CD4-positive, CD25-positive, alpha-beta regulatory T cell (primary cell): ENCODE results near the gene LRRK2. TPM values are rescaled to one million over a fixed set of nuclear protein-coding genes. Genes with fewer than 3 reads are reported as not detected.

Source experiments
- ATAC-seq, 2 donors: fragments of 150-1000 bp; cut with Tn5 transposase; one replicate each; pipeline ENCODE4 v1.10.0; 2021; ENCODE audit warnings: low read depth in 2 of 2, moderate number of reproducible peaks in 2 of 2, moderate library complexity in 1 of 2
- DNase-seq, 3 donors: peaks; one replicate each; pipeline versions ENCODE4 v3.0.0 to v3.0.0-alpha.2; 2012 to 2022; ENCODE audit warnings: mixed read lengths in 1 of 3
- H3K27ac ChIP-seq: one replicate; pipeline ENCODE4 v1.7.0; 2013; ENCODE audit warnings: mild to moderate bottlenecking, low read length; ENCODE audit not compliant: insufficient read depth, poor library complexity, severe bottlenecking
- H3K27me3 ChIP-seq: one replicate; pipeline ENCODE4 v1.7.0; 2013; ENCODE audit warnings: low read length; ENCODE audit not compliant: control insufficient read depth, insufficient read depth
- H3K36me3 ChIP-seq: one replicate; pipeline ENCODE4 v1.7.0; 2013; ENCODE audit warnings: mild to moderate bottlenecking, low read length, moderate library complexity; ENCODE audit not compliant: control insufficient read depth, insufficient read depth
- H3K4me1 ChIP-seq: 2 replicates; pipeline ENCODE4 v1.7.0; 2013; ENCODE audit warnings: mild to moderate bottlenecking, low read length; ENCODE audit not compliant: insufficient read depth, control insufficient read depth, poor library complexity, severe bottlenecking
- H3K4me3 ChIP-seq: one replicate; pipeline ENCODE4 v1.7.0; 2013; ENCODE audit warnings: low read depth, mild to moderate bottlenecking, low read length, moderate library complexity
- H3K9me3 ChIP-seq, 2 experiments: 1 replicate in 1 of 2; 2 replicates in 1 of 2; pipeline ENCODE4 v1.7.0; 2013; ENCODE audit warnings: low read length in 2 of 2, mild to moderate bottlenecking in 1 of 2, moderate library complexity in 1 of 2; ENCODE audit not compliant: control insufficient read depth in 2 of 2
- H3K27ac Mint-ChIP-seq, 3 donors: one replicate each; pipeline ENCODE4 v1.8.0; 2020 to 2022; ENCODE audit warnings: mild to moderate bottlenecking in 3 of 3, mixed read lengths in 3 of 3, moderate library complexity in 2 of 3
- H3K27me3 Mint-ChIP-seq: one replicate; pipeline ENCODE4 v1.8.0; 2022; ENCODE audit warnings: mild to moderate bottlenecking, mixed read lengths
- H3K36me3 Mint-ChIP-seq: one replicate; pipeline ENCODE4 v1.8.0; 2020; ENCODE audit warnings: mixed read lengths
- H3K4me1 Mint-ChIP-seq, 4 donors: one replicate each; pipeline ENCODE4 v1.8.0; 2020 to 2022; ENCODE audit warnings: mixed read lengths in 4 of 4, mild to moderate bottlenecking in 1 of 4
- H3K4me3 Mint-ChIP-seq, 4 donors: one replicate each; pipeline ENCODE4 v1.8.0; 2020 to 2022; ENCODE audit warnings: mild to moderate bottlenecking in 4 of 4, mixed read lengths in 4 of 4, moderate library complexity in 3 of 4
- H3K9me3 Mint-ChIP-seq, 7 donors: one replicate each; pipeline ENCODE4 v1.8.0; 2020 to 2022; ENCODE audit warnings: mixed read lengths in 7 of 7, mild to moderate bottlenecking in 3 of 7, moderate library complexity in 2 of 7
- polyA plus RNA-seq, 4 donors: library from polyadenylated mRNA; unstranded; fragments of 300-500 nt; fragmentation: Illumina TruSeq; gene quantifications; one replicate each; pipeline ENCODE4 v1.2.3, GENCODE V29; 2021
- total RNA-seq: library from RNA; stranded (reverse); gene quantifications from one replicate; pipeline ENCODE4 v1.2.3, GENCODE V29; 2022

The LRRK2 gene
- total and polyA plus RNA-seq, 5 donors from 2014 or later, result 0.15 to 0.44 TPM; not detected in 3

DNA sequence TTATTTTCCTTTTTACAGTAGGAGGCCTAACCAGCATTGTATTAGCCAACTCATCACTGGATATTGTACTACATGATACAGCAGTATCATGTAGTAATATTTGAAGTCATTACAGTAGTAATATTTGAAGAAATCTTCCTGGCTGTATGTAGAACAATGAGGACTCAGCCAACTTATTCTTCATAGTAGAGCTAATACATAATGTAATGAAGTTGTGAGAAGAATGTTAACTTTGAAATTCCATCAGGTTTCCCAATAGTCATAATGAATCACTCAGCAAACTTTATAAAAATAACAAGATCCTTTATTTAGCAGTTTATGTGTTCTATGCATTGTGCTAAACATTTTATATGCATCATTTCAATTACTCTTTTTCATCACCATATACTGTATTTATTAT, 61.8 kb downstream of the LRRK2 start:
- ATAC-seq, result no peak
- no peak for DNase-seq
- H3K4me3 Mint-ChIP-seq, result no peak overlapping the region
- no peaks in the 10 kb centered on the region for H3K4me1 Mint-ChIP-seq
- no peak overlapping the region for H3K27ac ChIP-seq
- H3K9me3 ChIP-seq, result no peaks in the 10 kb centered on the region
- no peak overlapping the region for H3K27ac Mint-ChIP-seq
- no peaks in the 10 kb centered on the region for H3K36me3 ChIP-seq
- no peak overlapping the region for H3K4me3 ChIP-seq
- H3K9me3 Mint-ChIP-seq, result peaks cover 0 to 2% (median 0%) of the 10 kb centered on the region in 7 donors
- no peaks in the 10 kb centered on the region for H3K4me1 ChIP-seq
- no peaks in the 10 kb centered on the region for H3K27me3 ChIP-seq
- no peaks in the 10 kb centered on the region for H3K27me3 Mint-ChIP-seq
- no peaks in the 10 kb centered on the region for H3K36me3 Mint-ChIP-seq

DNA sequence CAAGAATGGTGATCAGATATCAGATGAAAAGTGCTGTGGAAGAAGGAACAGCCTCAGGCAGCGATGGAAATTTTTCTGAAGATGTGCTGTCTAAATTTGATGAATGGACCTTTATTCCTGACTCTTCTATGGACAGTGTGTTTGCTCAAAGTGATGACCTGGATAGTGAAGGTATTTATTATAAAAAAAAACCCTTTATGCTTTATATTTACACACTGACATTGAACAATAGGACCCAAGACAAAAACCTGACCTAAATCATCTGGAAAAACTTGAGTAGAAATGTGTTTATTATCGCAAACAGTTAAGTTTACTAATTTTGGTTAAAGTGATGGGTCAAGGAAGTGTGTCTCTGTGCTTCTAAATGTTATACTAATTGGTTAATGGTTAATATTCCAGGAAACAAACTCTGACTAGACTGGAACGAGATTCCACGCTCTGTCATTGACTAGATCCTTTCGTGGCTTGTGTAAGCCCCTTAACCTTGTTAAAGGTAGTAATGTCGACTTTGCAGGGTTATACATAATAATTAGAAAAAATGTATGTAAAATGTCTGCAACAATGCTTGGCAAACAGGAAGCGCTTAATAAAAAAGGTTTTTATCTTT, 62.7 kb downstream of the LRRK2 start:
- H3K4me1 Mint-ChIP-seq, result no peaks in the 10 kb centered on the region
- H3K27me3 Mint-ChIP-seq, result no peaks in the 10 kb centered on the region
- Histone ChIP-seq H3K36me3 (no peaks in the 10 kb centered on the region), H3K27ac (no peak overlapping the region), H3K4me1 (no peaks in the 10 kb centered on the region), H3K9me3 (no peaks in the 10 kb centered on the region), H3K4me3 (no peak overlapping the region), H3K27me3 (no peaks in the 10 kb centered on the region)
- DNase-seq (no peak), ATAC-seq (no peak)
- no peak overlapping the region for H3K4me3 Mint-ChIP-seq
- no peak overlapping the region for H3K27ac Mint-ChIP-seq
- no peaks in the 10 kb centered on the region for H3K36me3 Mint-ChIP-seq
- peaks cover 0 to 2% (median 0%) of the 10 kb centered on the region in 7 donors for H3K9me3 Mint-ChIP-seq

DNA sequence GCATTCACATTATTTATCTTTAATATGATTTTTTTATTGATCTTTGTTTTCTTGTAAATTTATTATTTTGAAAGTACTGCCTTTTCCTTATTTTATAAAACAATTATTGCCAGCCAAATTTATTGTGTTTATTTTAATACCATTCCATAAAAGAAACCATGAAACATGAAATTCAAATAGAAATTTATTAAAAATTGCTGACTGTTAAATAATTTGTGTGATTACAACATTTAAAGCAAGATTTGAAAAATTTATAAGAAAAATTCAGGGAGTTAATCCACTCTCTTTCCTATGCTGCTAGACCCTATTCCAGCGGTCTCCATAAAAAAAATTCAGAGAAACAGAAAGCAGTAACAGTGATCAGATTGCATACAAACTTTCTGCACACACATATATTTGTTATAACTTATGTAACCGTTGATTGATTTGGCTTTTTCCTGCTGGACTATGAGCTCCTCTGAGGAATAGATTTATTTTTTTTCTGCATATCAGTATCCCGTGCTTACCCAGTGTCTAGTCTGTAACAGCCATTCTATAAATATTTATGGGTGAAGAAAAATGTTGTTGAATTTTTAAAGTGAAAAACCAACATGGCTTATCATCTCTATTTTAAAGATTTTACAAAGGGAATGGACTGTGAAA, 68.1 kb downstream of the LRRK2 start:
- Mint-ChIP-seq H3K36me3 (no peaks in the 10 kb centered on the region), H3K27ac (no peak overlapping the region), H3K4me3 (no peak overlapping the region), H3K4me1 (no peaks in the 10 kb centered on the region), H3K27me3 (no peaks in the 10 kb centered on the region), H3K9me3 (peaks cover 0 to 4% (median 1%) of the 10 kb centered on the region in 7 donors)
- Histone ChIP-seq H3K9me3 (no peaks in the 10 kb centered on the region), H3K27ac (no peak overlapping the region), H3K27me3 (no peaks in the 10 kb centered on the region), H3K4me3 (no peak overlapping the region), H3K36me3 (no peaks in the 10 kb centered on the region), H3K4me1 (no peaks in the 10 kb centered on the region)
- DNase-seq (no peak), ATAC-seq (no peak)

DNA sequence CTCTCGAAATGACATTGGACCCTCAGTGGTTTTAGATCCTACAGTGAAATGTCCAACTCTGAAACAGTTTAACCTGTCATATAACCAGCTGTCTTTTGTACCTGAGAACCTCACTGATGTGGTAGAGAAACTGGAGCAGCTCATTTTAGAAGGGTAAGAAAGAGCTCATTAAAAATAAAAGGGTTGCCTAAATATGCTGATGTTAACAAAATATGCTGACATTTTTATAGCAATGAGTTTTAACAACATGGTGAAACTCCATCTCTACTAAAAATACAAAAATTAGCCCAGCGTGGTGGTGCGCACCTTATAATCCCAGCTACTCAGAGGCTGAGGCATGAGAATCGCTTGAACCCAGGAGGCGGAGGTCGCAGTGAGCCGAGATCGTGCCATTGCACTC, 73.5 kb downstream of the LRRK2 start:
- H3K27me3 Mint-ChIP-seq, result no peaks in the 10 kb centered on the region
- no peaks in the 10 kb centered on the region for H3K36me3 ChIP-seq
- no peaks in the 10 kb centered on the region for H3K4me1 Mint-ChIP-seq
- peaks cover 0 to 4% (median 0%) of the 10 kb centered on the region in 7 donors for H3K9me3 Mint-ChIP-seq
- DNase-seq (no peak), ATAC-seq (no peak)
- H3K4me3 Mint-ChIP-seq, result no peak overlapping the region
- no peaks in the 10 kb centered on the region for H3K4me1 ChIP-seq
- no peaks in the 10 kb centered on the region for H3K9me3 ChIP-seq
- no peaks in the 10 kb centered on the region for H3K27me3 ChIP-seq
- H3K4me3 ChIP-seq, result no peak overlapping the region
- H3K27ac ChIP-seq, result no peak overlapping the region
- no peak overlapping the region for H3K27ac Mint-ChIP-seq
- H3K36me3 Mint-ChIP-seq, result no peaks in the 10 kb centered on the region

DNA sequence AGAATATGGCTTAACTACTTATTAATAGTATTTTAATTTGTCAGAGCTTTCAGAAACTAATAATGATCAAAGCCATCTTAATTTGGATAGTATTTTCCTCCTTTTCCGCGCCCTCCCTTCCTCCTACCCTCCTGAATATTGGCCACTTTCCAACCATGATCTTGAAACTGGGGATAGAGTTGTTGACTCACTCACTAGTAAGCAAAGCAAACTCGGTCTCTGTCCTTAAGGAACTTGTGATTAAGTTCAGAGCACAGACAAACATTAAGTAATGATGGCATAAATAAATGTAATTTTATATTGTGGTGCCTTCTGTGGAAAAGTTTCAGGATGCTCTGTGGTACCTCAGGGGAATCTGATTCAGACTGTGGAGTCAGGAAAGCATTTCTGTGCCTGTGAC, 75.7 kb downstream of the LRRK2 start:
- DNase-seq (no peak), ATAC-seq (no peak)
- Mint-ChIP-seq H3K27ac (no peak overlapping the region), H3K36me3 (no peaks in the 10 kb centered on the region), H3K4me1 (no peaks in the 10 kb centered on the region), H3K9me3 (peaks cover 0 to 4% (median 0%) of the 10 kb centered on the region in 7 donors), H3K27me3 (no peaks in the 10 kb centered on the region), H3K4me3 (no peak overlapping the region)
- no peaks in the 10 kb centered on the region for H3K4me1 ChIP-seq
- no peak overlapping the region for H3K4me3 ChIP-seq
- H3K27me3 ChIP-seq, result no peaks in the 10 kb centered on the region
- H3K36me3 ChIP-seq, result no peaks in the 10 kb centered on the region
- no peaks in the 10 kb centered on the region for H3K9me3 ChIP-seq
- no peak overlapping the region for H3K27ac ChIP-seq

DNA sequence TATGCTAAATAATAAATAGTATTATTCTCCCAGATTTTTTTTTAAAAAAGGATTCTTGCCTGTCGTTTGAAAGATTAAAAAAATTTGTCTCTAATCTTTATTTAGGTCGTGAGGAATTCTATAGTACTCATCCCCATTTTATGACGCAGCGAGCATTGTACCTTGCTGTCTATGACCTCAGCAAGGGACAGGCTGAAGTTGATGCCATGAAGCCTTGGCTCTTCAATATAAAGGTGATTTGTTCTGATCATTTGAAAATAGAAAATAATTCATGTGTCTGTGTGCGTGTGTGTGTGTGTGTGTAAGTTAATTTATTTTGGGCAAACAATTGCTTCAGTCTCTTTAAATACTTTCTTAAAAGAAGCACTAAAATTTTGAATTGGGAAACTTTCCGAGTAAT, 84.2 kb downstream of the LRRK2 start:
- H3K36me3 Mint-ChIP-seq, result no peaks in the 10 kb centered on the region
- Histone ChIP-seq H3K36me3 (no peaks in the 10 kb centered on the region), H3K4me3 (no peak overlapping the region), H3K27ac (no peak overlapping the region), H3K27me3 (no peaks in the 10 kb centered on the region), H3K9me3 (no peaks in the 10 kb centered on the region), H3K4me1 (no peaks in the 10 kb centered on the region)
- ATAC-seq, result no peak
- H3K9me3 Mint-ChIP-seq, result no peaks in the 10 kb centered on the region
- H3K4me1 Mint-ChIP-seq, result no peaks in the 10 kb centered on the region
- DNase-seq, result no peak
- no peak overlapping the region for H3K27ac Mint-ChIP-seq
- peaks cover 4% of the 10 kb centered on the region for H3K27me3 Mint-ChIP-seq
- no peak overlapping the region for H3K4me3 Mint-ChIP-seq

DNA sequence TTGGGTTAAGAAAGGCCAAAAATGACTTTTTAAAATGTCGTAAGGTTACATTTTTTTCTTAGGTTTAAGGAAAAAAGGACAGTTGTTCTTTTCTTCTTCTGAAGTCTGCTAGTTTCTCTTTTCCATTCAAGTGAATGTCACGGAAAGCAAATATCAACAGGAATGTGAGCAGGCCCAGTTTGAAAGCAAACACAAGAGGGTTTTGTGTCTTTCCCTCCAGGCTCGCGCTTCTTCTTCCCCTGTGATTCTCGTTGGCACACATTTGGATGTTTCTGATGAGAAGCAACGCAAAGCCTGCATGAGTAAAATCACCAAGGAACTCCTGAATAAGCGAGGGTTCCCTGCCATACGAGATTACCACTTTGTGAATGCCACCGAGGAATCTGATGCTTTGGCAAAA, 85.4 kb downstream of the LRRK2 start:
- H3K27me3 ChIP-seq, result no peaks in the 10 kb centered on the region
- Mint-ChIP-seq H3K9me3 (no peaks in the 10 kb centered on the region), H3K27ac (no peak overlapping the region), H3K4me3 (no peak overlapping the region), H3K36me3 (no peaks in the 10 kb centered on the region), H3K27me3 (peaks cover 4% of the 10 kb centered on the region), H3K4me1 (no peaks in the 10 kb centered on the region)
- H3K4me1 ChIP-seq, result no peaks in the 10 kb centered on the region
- no peak overlapping the region for H3K27ac ChIP-seq
- ATAC-seq (no peak), DNase-seq (no peak)
- no peaks in the 10 kb centered on the region for H3K9me3 ChIP-seq
- no peak overlapping the region for H3K4me3 ChIP-seq
- H3K36me3 ChIP-seq, result no peaks in the 10 kb centered on the region

DNA sequence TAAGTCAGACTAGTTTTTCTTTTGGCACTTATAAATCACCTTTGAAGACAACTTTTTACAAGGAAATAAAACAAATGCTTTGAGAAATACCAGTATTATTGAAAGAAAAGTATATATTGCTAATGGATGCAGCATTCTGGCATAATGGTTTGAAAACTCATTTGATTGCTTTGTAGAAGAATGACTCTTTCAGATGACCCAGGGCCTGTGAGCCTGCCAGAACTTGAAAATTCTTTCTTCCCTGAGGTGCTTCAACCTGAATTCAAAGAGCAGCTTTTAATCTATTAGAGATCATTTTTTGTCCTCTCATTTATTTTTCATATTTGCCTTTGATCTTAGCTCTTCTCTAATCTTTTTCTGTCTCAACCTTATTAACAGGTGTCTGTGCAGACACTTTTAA, 87.4 kb downstream of the LRRK2 start:
- Histone ChIP-seq H3K27me3 (no peaks in the 10 kb centered on the region), H3K36me3 (no peaks in the 10 kb centered on the region), H3K4me3 (no peak overlapping the region), H3K9me3 (no peaks in the 10 kb centered on the region), H3K27ac (no peak overlapping the region), H3K4me1 (no peaks in the 10 kb centered on the region)
- Mint-ChIP-seq H3K4me1 (no peaks in the 10 kb centered on the region), H3K9me3 (no peaks in the 10 kb centered on the region), H3K4me3 (no peak overlapping the region), H3K36me3 (no peaks in the 10 kb centered on the region), H3K27ac (no peak overlapping the region), H3K27me3 (peaks cover 4% of the 10 kb centered on the region)
- DNase-seq (no peak), ATAC-seq (no peak)
